GM18858 (cell line): ENCODE measurements around the gene KRTAP1-3.
"Not testable (repeated sequence)": the region's sequence is repeated elsewhere in the genome, so short reads cannot be mapped to it uniquely, and the experiment has no call there.

Experiments used
- ATAC-seq: cut with Tn5 transposase; IDR thresholded peaks from one replicate; pipeline ENCODE4 v1.9.1; 2021; ENCODE audit not compliant: unreplicated experiment

The KRTAP1-3 gene

DNA sequence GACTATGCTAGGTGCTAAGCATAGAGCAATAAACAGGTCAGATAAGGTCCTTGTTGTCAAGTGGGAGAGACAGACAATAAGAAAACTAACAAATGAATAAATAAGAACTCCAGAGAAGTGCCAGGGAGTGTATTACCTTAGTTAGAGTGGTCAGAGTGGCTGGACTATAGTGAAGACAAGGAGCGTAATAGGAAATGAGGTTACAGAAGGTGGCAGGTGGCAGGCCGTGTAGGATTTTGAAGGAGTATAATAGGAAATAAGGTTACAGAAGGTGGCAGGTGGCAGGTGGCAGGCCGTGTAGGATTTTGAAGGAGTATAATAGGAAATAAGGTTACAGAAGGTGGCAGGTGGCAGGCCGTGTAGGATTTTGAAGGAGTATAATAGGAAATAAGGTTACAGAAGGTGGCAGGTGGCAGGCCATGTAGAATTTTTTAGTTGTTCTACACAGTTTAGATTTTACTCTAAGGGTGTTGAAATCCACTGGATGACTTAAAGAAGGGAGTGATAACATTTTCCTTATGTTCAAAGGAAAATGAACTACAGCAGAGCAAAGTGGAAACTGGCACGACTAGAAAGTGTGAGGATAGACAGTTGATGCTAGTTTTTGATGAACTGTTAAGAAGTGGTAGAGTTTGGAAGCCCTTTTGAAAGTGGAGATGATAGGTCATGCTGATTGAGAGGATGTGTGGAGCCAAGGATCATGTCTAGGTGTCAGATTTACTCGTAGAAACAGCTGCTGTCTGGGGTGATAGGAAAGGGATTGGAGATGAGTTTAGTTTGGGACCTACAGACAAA is 22.2 kb downstream of the KRTAP1-3 start:
- no peak for ATAC-seq

GRCh38 chr17:41010441-41010840 is 24.2 kb downstream of the KRTAP1-3 start:
- ATAC-seq, result no peak

DNA sequence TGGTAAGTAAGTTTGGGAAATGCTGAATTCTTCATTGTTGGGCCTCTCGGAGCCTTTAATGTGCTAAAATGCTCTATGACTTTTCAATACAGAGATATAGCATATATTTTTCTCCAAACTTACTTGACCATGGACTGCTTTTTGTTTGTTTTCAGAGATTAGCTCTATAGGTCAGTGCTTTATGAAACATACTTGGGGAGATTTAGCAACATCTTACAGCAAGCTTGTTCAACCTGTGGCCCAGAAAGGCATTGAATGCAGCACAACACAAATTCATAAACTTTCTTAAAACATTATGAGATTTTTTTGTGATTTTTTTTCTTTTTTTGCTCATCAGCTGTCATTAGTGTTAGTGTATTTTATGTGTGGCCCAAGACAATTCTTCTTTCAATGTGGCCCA is 24.7 kb downstream of the KRTAP1-3 start:
- ATAC-seq, result no peak

DNA sequence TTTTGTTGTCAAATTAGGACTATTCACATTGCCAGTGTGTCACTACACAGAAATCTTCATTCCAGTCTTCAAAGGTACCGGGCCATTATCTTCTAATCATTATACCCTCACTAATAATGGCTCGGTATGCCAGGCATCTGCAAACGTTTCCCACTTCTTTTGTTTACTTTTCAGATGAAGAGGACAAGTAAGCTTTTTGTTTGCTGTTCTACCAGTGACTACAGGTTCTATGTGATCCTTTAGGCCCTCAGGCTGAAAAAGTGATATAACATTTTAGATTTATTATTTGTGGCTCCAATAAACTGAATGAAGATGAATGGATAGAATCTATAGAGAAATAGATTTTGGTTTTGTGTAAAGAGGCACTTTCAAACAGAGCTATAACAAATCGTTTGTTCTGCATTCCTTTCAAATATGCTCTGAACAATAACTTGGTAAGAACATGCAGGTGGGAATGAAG is 25.3 kb downstream of the KRTAP1-3 start:
- ATAC-seq, result no peak

GRCh38 chr17:41008811-41009210 is 25.9 kb downstream of the KRTAP1-3 start, which contains the start of gene KRTAP3-1:
TSS of gene KRTAP3-1 (minus strand) at chr17:41009128. CDS start at chr17:41009074, 54 bp downstream.
- no peak for ATAC-seq

- no peak for ATAC-seq
Measured at GRCh38 chr17:41004397-41004796, 30.3 kb downstream of the KRTAP1-3 start.

- no peak for ATAC-seq
Measured at GRCh38 chr17:41003926-41004325, 30.7 kb downstream of the KRTAP1-3 start.

DNA sequence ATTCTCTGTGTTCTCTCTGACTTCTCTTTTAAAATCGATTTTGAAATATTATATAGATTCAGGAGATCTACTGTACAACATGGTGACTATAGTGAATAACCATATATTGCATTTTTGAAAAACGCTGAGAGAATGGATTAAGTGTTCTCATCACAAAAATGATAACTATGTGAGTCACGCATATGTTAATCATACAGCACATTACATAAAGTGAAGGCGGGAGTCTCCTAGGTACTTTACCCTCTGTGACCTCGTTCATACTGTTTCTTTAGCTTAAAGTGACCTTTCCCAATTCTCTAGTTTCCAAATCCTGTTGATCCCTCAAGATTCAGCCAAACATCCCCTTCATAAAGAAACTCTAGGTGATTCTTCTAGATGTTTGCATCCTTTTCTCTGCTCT is 31.9 kb downstream of the KRTAP1-3 start:
- no peak for ATAC-seq

GRCh38 chr17:41001795-41002194 is 32.9 kb downstream of the KRTAP1-3 start:
- no peak for ATAC-seq

DNA sequence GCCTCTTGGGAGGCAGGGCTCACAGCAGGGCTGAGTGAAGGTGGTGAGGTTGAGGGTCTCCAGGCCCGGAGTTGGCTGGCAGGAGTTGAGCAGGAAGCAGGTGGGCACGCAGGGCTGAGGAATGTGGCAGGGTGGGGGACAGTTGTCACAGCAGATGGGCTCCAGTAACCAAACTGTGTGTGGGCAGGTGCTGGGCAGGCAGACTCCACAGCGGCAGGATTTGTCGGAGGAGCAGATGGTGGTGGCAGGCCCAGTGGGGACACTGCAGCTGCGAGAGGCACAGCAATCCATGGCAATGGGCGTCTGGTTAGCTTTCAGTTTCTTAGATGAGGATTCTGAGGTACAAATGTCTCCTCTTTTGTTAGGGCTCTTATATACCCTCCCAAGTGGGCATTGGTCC is 35.1 kb downstream of the KRTAP1-3 start, which contains the start of gene KRTAP3-2:
Gene KRTAP3-2, minus strand, starts transcription at position 344 of the 400 bp plus-strand sequence. Its CDS starts 53 bp downstream, at position 291.
- ATAC-seq, result not testable (repeated sequence)

DNA sequence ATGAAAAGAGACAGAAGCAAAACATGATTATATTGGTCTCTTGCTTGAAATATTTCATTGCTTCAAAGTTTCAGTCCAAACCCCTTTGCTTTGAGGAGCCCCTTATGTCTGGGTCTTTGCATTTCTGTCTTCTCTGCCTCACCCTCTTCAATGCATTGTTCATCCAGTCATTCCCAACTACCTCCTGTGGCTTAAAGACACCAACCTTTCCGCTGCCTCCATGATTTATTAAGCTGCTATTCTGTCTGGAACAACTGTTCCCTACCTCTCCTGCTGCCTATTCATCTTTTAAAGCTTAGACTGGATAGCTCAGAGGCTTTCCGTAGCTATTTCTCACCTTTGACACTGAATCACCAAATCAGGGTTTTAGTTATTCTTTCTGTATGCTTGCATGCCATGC is 37.3 kb downstream of the KRTAP1-3 start:
- ATAC-seq, result no peak

GRCh38 chr17:40996829-40997228 is 37.8 kb downstream of the KRTAP1-3 start:
- ATAC-seq, result no peak

DNA sequence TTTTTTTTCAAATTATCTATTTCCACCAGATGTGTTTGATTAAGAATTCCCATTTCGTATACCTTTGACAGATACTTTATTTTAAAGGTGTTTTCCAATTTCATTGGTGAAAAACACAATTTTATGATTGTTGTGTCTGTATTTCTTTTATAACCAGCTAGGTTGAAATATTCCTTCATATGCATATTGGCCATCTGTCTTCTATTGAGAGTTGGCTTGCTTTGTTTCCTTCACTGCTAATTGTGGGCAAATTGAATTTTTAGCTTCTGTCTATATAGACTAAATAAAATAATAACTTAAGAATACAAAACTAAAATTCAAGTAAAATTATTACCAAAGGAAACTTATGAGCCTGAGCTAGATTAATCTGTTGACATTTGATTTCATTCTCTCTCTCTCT is 39.6 kb downstream of the KRTAP1-3 start:
- ATAC-seq, result no peak

DNA sequence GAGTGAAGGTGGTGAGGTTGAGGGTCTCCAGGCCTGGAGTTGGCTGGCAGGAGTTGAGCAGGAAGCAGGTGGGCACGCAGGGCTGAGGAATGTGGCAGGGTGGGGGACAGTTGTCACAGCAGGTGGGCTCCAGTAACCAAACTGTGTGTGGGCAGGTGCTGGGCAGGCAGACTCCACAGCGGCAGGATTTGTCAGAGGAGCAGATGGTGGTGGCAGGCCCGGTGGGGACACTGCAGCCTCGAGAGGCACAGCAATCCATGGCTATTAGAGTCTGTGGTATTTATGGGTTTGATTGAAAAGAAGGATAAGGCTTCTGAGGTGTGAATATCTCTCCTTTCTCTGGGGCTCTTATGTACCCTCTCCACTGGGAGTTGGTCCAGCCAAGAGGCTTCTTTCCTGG is 40.8 kb downstream of the KRTAP1-3 start, which contains the start of gene KRTAP3-3:
Gene KRTAP3-3, minus strand, starts transcription at position 326 of the 400 bp plus-strand sequence. Its CDS starts 67 bp downstream, at position 259.
- no peak for ATAC-seq

DNA sequence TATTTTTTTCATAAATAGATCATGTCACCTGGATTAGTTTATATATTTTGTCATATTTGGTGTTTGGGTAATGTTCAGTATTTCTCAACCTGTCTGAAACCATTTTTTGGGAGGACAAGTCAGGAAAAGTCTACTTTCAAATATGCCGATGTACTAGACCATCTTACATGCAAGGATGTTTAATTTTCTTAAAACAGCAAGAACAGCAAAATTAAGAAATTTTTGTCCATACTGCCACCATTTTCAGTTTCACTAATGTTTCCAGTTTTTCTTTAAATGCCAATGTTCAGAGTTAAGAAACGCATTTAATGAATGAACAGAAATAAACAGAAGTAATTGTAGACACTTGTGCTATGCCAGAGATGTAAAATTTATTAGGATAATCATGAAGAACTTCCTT is 41.6 kb downstream of the KRTAP1-3 start:
- ATAC-seq, result no peak

DNA sequence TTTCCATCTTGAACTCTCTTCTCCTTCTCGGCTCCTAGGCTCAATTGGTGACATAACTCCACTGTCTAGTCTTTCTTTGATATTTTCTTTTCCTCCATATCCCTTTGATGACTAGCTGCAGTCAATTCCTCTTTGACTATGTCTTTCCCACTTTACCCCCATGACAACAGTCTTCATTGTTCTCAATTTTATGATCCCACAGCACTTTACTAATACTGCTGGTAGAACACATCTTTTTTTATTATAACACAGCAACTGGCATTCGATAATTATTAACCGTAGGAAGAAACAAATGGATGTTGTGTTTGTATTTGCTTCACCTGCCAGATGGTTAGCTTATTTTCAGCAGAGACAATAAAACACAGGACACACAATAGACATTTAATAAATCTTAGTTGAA is 42.0 kb downstream of the KRTAP1-3 start:
- no peak for ATAC-seq

DNA sequence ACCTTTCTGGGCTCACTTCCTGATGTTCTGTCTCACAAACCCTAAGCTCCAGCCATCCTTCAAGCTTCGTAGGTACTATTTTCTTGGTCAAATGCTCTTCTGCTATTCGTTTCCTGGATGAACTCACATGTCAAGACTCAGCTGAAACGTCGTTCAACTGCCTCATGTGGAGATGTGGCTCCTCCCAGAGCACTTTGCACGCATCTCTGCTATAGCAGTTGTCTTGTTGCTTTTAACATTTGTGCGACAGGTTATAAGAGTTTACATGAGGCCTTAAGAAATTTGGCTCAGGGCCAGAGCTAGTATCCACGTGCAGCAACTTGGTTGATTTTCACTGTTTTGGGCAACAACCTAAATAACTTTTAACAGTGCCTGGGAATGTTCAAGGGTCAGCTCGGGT is 47.8 kb downstream of the KRTAP1-3 start:
- ATAC-seq, result no peak

- no peak for ATAC-seq
Measured at GRCh38 chr17:40984226-40984625, 50.4 kb downstream of the KRTAP1-3 start, which contains the start of gene KRT40. TSS of gene KRT40 (minus strand) at chr17:40984326. CDS start at chr17:40984273, 53 bp downstream.
